ENCODE measurements around the gene LRBA.
"Not testable (repeated sequence)": the region's sequence is repeated elsewhere in the genome, so short reads cannot be mapped to it uniquely, and the experiment has no call there.

The LRBA gene

DNA sequence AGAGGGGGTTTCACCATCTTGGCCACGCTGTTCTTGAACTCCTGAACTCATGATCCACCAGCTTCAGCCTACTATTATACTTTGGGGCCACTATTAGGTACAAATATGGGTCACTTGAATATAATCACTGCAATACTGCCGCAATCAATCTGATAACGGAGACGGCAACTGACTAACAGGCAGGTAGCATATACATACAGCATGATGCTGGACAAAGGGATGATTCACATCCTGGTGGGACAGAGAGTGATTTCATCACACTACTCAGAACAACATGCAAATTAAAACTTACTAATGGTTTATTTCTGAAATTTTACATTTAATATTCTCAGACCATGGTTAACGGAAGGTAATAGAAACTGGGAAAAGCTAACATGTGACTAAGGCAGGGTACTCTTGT lies 10.9 kb downstream of the LRBA start:
- DNase-seq (ENCODE audit: low read depth), result peak; percentile 69
- TF ChIP-seq, protein P1, sequence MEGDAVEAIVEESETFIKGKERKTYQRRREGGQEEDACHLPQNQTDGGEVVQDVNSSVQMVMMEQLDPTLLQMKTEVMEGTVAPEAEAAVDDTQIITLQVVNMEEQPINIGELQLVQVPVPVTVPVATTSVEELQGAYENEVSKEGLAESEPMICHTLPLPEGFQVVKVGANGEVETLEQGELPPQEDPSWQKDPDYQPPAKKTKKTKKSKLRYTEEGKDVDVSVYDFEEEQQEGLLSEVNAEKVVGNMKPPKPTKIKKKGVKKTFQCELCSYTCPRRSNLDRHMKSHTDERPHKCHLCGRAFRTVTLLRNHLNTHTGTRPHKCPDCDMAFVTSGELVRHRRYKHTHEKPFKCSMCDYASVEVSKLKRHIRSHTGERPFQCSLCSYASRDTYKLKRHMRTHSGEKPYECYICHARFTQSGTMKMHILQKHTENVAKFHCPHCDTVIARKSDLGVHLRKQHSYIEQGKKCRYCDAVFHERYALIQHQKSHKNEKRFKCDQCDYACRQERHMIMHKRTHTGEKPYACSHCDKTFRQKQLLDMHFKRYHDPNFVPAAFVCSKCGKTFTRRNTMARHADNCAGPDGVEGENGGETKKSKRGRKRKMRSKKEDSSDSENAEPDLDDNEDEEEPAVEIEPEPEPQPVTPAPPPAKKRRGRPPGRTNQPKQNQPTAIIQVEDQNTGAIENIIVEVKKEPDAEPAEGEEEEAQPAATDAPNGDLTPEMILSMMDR (conservative IDR thresholded peaks at IDR 0.05; ENCODE audit: low read depth, low read length), result no peak
- no peak overlapping the region for H3K4me3 ChIP-seq (ENCODE audit: low read depth, low read length)

DNA sequence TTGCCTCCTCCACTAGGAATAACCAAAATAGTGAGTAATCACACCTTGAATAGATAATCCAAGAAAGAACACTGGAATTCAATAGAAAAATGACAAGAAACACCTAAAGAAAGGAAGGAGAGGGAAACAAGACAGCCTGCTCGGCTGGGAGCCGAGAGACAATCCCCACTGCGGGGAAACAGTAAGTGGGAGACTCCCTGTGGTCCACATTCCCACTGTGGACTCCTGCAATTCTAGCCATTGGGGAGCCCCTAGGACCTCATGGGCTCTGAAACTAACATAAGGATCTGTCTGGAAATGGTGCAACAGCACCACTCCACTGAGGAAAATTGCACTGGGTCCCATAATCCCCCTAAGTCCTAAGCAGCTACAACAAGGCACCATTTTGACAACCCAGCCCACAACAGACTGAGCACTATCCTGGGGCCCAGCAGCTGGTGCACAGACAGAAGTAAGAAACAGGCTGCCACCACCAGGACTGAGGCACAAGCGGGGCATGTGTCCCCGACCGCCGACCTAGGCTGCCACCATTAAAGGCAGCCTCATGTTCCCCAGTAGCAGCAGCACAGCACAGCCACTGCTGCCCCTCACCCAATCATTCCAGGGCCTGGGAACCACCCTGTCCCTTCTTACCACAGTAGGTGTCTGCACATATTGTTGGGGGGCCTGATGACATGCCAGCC lies 14.2 kb downstream of the LRBA start:
- no peak for DNase-seq (ENCODE audit: low read depth)
- TF ChIP-seq, protein P1 (conservative IDR thresholded peaks at IDR 0.05; ENCODE audit: low read depth, low read length), result no peak
- H3K4me3 ChIP-seq (ENCODE audit: low read depth, low read length), result no peak overlapping the region

DNA sequence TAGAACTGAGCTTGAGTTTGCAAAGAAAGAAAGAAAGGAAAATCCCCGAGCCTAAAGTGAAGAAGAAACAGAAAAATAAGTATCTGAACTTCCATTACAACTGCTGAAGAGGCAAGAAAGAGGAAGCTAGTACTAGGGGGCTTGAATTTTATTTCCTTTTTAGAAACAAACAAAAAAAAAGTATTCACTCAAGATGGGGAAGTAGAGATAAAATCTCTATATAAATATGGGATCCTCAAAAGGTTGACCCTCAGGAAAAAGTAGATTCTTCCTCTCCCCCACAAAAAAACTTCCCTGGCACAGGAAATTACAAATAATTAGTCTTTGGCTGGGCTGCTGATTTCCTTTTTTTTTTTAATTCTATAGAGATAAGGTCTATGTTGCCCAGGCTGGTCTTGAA lies 16.0 kb downstream of the LRBA start:
- DNase-seq (ENCODE audit: low read depth), result no peak
- TF ChIP-seq, protein P1 (conservative IDR thresholded peaks at IDR 0.05; ENCODE audit: low read depth, low read length), result no peak
- no peak overlapping the region for H3K4me3 ChIP-seq (ENCODE audit: low read depth, low read length)

DNA sequence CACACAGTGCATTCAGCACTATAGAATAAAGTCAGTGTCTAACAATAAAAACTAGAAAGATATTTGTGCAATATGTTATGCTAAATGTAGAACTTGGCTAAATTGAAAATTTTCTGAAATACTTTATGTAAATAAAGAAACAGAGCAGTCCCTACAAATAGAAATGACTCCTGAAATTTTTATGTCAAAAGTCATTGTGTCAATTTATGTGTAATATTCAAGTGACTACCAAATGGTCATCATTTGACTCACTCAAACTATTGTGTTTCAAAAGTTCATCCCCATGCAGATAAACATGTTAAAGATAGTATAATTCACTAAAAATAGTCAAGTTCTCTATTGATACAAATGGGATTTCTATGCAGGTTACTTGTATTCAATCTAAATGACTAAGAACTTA lies 17.9 kb downstream of the LRBA start:
- TF ChIP-seq, protein P1 (conservative IDR thresholded peaks at IDR 0.05; ENCODE audit: low read depth, low read length), result no peak
- H3K4me3 ChIP-seq (ENCODE audit: low read depth, low read length), result no peak overlapping the region
- DNase-seq (ENCODE audit: low read depth), result no peak

DNA sequence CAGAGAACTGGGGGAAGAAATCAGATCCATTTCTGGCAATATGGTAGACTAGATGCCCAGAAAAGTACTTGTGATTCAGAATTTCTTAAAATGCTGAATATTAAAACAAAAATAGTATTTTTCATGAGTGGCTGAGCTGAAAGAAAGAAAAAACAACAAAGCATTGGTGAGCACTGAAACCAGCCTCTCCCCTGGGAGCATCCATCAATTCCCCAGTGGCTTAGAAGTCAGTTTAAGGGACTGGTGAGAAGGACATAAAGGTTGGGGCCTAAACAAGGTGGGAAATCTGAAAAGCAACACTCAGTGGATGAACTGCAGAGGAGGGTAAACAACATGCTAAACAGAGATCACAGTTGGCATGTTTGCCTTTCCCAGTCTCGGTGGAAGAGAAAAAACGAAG lies 20.4 kb downstream of the LRBA start:
- H3K4me3 ChIP-seq (ENCODE audit: low read depth, low read length), result no peak overlapping the region

DNA sequence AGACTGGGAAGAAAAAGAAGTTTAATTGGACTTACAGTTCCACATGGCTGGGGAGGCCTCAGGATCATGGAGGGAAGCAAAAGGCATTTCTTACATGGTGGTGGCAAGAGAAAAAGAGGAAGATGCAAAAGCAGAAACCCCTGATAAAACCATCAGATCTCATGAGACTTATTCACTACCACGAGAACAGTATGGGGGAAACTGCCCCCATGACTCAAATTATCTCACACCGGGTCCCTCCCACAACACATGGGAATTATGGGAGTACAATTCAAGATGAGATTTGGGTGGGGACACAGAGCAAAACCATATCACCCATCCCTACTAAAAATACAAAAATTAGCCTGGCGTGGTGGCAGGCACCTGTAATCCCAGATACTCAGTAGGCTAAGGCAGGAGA lies 21.5 kb downstream of the LRBA start:
- DNase-seq (ENCODE audit: low read depth); H3K4me3 ChIP-seq (ENCODE audit: low read depth, low read length): not testable (repeated sequence)

More for the DNA sequence above, 20.4 kb downstream of the LRBA start:
- no peak for DNase-seq (ENCODE audit: low read depth)
- TF ChIP-seq, protein P1 (conservative IDR thresholded peaks at IDR 0.05; ENCODE audit: low read depth, low read length), result no peak

DNA sequence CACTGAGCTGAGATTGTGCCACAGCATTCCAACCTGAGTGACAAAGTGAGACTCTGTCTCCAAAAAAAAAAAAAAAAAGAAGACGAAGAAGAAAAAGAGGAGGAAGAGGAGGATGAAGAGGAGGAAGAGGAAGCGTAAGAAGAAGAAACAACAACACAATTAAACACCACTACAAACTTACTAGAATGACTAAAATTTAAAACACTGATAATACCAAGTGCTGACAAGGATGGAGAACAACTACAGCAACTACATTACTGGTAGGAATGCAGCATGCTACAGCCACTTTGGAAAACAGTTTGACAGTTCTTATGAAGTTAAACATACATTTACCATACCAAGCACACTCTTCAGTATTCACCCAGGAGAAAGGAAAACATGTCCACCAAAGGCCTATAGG lies 24.1 kb downstream of the LRBA start:
- no peak overlapping the region for H3K4me3 ChIP-seq (ENCODE audit: low read depth, low read length)
- TF ChIP-seq, protein P1 (conservative IDR thresholded peaks at IDR 0.05; ENCODE audit: low read depth, low read length), result no peak
- DNase-seq (ENCODE audit: low read depth), result no peak

All from choroid plexus epithelial cell (primary cell).